Body of pancreas (tissue), 4 donors: ENCODE data around the gene ANKRD29.

Experiments
- CTCF ChIP-seq, 7 experiments: fragments of 450-650 bp in 4 of 7; fragments of 200-600 bp in 3 of 7; sonication (generic) in 3 of 7; IDR thresholded peaks; one replicate each; pipeline ENCODE4 v1.5.1; 2016 to 2019; ENCODE audit warnings: antibody characterized with exemption in 7 of 7
- POLR2A ChIP-seq, 3 donors: fragments of 450-650 bp; IDR thresholded peaks; one replicate each; pipeline ENCODE4 v1.6.1; 2016; ENCODE audit warnings: antibody characterized with exemption in 3 of 3, mild to moderate bottlenecking in 2 of 3

GRCh38 chr18:23587220-23587642 lies 75.5 kb downstream of the ANKRD29 start:
- TF ChIP-seq CTCF (IDR thresholded peaks at IDR 0.05) (peak in 1 of 7 experiments; percentile 15), POLR2A (IDR thresholded peaks at IDR 0.05) (no peak)
